Tibial nerve (tissue), 4 donors: ENCODE measurements around the gene C19orf33. TPM values are rescaled to one million over a fixed set of nuclear protein-coding genes. Genes with fewer than 3 reads are reported as not detected.

Experiments used
- DNase-seq, 2 donors: peaks; one replicate each; pipeline ENCODE4 v3.0.0-alpha.2; 2019; ENCODE audit warnings: low spot score in 2 of 2
- H3K27ac ChIP-seq, 4 donors: fragments of 200-600 bp; sonication (generic) in 3 of 4; one replicate each; pipeline ENCODE4 v1.5.1; 2017 to 2019; ENCODE audit warnings: mild to moderate bottlenecking in 1 of 4
- H3K27me3 ChIP-seq, 2 donors: fragments of 200-600 bp; sonication (generic) in 1 of 2; one replicate each; pipeline versions ENCODE4 v1.5.1 to v1.6.0; 2017 to 2019
- H3K36me3 ChIP-seq, 3 donors: fragments of 200-600 bp; sonication (generic); one replicate each; pipeline ENCODE4 v1.5.1; 2018 to 2019
- H3K4me1 ChIP-seq, 4 donors: fragments of 200-600 bp; sonication (generic) in 3 of 4; one replicate each; pipeline ENCODE4 v1.5.1; 2017 to 2019
- H3K4me3 ChIP-seq, 4 donors: fragments of 200-600 bp; sonication (generic) in 3 of 4; one replicate each; pipeline ENCODE4 v1.5.1; 2017 to 2019; ENCODE audit warnings: mild to moderate bottlenecking in 1 of 4, moderate library complexity in 1 of 4
- H3K9me3 ChIP-seq, 4 donors: fragments of 200-600 bp; sonication (generic) in 3 of 4; one replicate each; pipeline ENCODE4 v1.5.1; 2017 to 2019
- CTCF ChIP-seq, 5 experiments: fragments of 200-600 bp in 3 of 5; fragments of 450-650 bp in 2 of 5; sonication (generic) in 3 of 5; IDR thresholded peaks; one replicate each; pipeline ENCODE4 v1.5.1; 2016 to 2019; ENCODE audit warnings: antibody characterized with exemption in 5 of 5, mild to moderate bottlenecking in 3 of 5, moderate library complexity in 2 of 5
- EP300 ChIP-seq, 2 donors: sonication (generic); formaldehyde crosslinking; IDR thresholded peaks; one replicate each; pipeline ENCODE4 v1.6.1; 2017; ENCODE audit warnings: antibody characterized with exemption in 2 of 2, mild to moderate bottlenecking in 1 of 2
- POLR2A ChIP-seq, 2 donors: fragments of 450-650 bp; IDR thresholded peaks; one replicate each; pipeline ENCODE4 v1.6.1; 2017; ENCODE audit warnings: antibody characterized with exemption in 2 of 2, mild to moderate bottlenecking in 2 of 2, moderate library complexity in 2 of 2
- WGBS, 2 donors: methylation state at CpG; one replicate each; pipeline ENCODE4 v1.1.5; 2018; 5-methylcytosine and 5-hydroxymethylcytosine counted together
- total RNA-seq, 4 donors: library from RNA; depleted of rRNA; stranded (reverse); fragments of >200 nt; gene quantifications; one replicate each; pipeline ENCODE4 v1.1.0, GENCODE V29; 2016

The C19orf33 gene
- total RNA-seq, 4 donors from 2014 or later = 76.8 to 627 (median 335) TPM

- no peak for TF ChIP-seq EP300 (IDR thresholded peaks at IDR 0.05)
- TF ChIP-seq CTCF (IDR thresholded peaks at IDR 0.05) = no peak
- TF ChIP-seq POLR2A (IDR thresholded peaks at IDR 0.05) = no peak
- H3K4me1 ChIP-seq = peaks cover 0 to 33% (median 13%) of the 10 kb centered on the region in 4 donors
- peak overlapping the region in 1 of 4 donors; percentile 66 for H3K4me3 ChIP-seq
- WGBS, 2 donors = 96 to 100% methylated on average over 3 of the region's 3 CpGs
- H3K36me3 ChIP-seq = peaks cover 0 to 6% (median 0%) of the 10 kb centered on the region in 3 donors
- peaks cover 0 to 8% of the 10 kb centered on the region in 2 donors for H3K27me3 ChIP-seq
- peak overlapping the region in 2 of 4 donors; percentile 4 to 78 for H3K27ac ChIP-seq
- DNase-seq = no peak
- no peaks in the 10 kb centered on the region for H3K9me3 ChIP-seq
Measured at GRCh38 chr19:38320969-38321339, 16.9 kb downstream of the C19orf33 start.

- peaks cover 0 to 29% (median 11%) of the 10 kb centered on the region in 4 donors for H3K4me1 ChIP-seq
- WGBS, 2 donors = 64 to 69% methylated on average over 11 of the region's 11 CpGs
- no peak for DNase-seq
Measured at GRCh38 chr19:38321646-38322196, 17.7 kb downstream of the C19orf33 start.

GRCh38 chr19:38323291-38323690, 19.2 kb downstream of the C19orf33 start:
- peaks cover 0 to 8% of the 10 kb centered on the region in 2 donors for H3K27me3 ChIP-seq
- DNase-seq = no peak
- peaks cover 0 to 29% (median 11%) of the 10 kb centered on the region in 4 donors for H3K4me1 ChIP-seq
- 37% methylated on average over 7 of the region's 7 CpGs for WGBS, 2 donors
- no peaks in the 10 kb centered on the region for H3K9me3 ChIP-seq
- H3K4me3 ChIP-seq = no peak overlapping the region
- H3K36me3 ChIP-seq = peaks cover 0 to 28% (median 11%) of the 10 kb centered on the region in 3 donors
- no peak overlapping the region for H3K27ac ChIP-seq
- TF ChIP-seq EP300 (IDR thresholded peaks at IDR 0.05) = no peak
- no peak for TF ChIP-seq POLR2A (IDR thresholded peaks at IDR 0.05)
- TF ChIP-seq CTCF (IDR thresholded peaks at IDR 0.05) = no peak

More at GRCh38 chr19:38321646-38322196, 17.7 kb downstream of the C19orf33 start:
- H3K9me3 ChIP-seq = no peaks in the 10 kb centered on the region
- peaks cover 0 to 8% of the 10 kb centered on the region in 2 donors for H3K27me3 ChIP-seq
- peak overlapping the region in 1 of 4 donors; percentile 2 for H3K4me3 ChIP-seq
- no peak for TF ChIP-seq POLR2A (IDR thresholded peaks at IDR 0.05)
- TF ChIP-seq EP300 (IDR thresholded peaks at IDR 0.05) = no peak
- no peak for TF ChIP-seq CTCF (IDR thresholded peaks at IDR 0.05)
- H3K36me3 ChIP-seq = peaks cover 0 to 12% (median 6%) of the 10 kb centered on the region in 3 donors
- peak overlapping the region in 1 of 4 donors; percentile 26 for H3K27ac ChIP-seq

GRCh38 chr19:38324431-38324830, 20.4 kb downstream of the C19orf33 start:
- H3K4me1 ChIP-seq = peaks cover 0 to 24% (median 7%) of the 10 kb centered on the region in 4 donors
- no peaks in the 10 kb centered on the region for H3K9me3 ChIP-seq
- H3K4me3 ChIP-seq = no peak overlapping the region
- WGBS, 2 donors = 85 to 90% methylated on average over 4 of the region's 4 CpGs
- no peak for DNase-seq
- peaks cover 0 to 5% of the 10 kb centered on the region in 2 donors for H3K27me3 ChIP-seq
- H3K27ac ChIP-seq = no peak overlapping the region
- H3K36me3 ChIP-seq = peaks cover 0 to 29% (median 11%) of the 10 kb centered on the region in 3 donors
- TF ChIP-seq POLR2A (IDR thresholded peaks at IDR 0.05) = no peak
- no peak for TF ChIP-seq EP300 (IDR thresholded peaks at IDR 0.05)
- no peak for TF ChIP-seq CTCF (IDR thresholded peaks at IDR 0.05)

GRCh38 chr19:38326591-38326990, 22.5 kb downstream of the C19orf33 start:
- no peak for DNase-seq
- Histone ChIP-seq H3K27ac (no peak overlapping the region), H3K4me3 (no peak overlapping the region), H3K4me1 (peaks cover 0 to 2% (median 0%) of the 10 kb centered on the region in 4 donors), H3K27me3 (no peaks in the 10 kb centered on the region), H3K9me3 (no peaks in the 10 kb centered on the region), H3K36me3 (peaks cover 0 to 29% (median 11%) of the 10 kb centered on the region in 3 donors)
- 89 to 94% methylated on average over 19 to 20 of the region's 22 CpGs for WGBS, 2 donors
- no peak for TF ChIP-seq POLR2A (IDR thresholded peaks at IDR 0.05)
- TF ChIP-seq EP300 (IDR thresholded peaks at IDR 0.05) = no peak
- TF ChIP-seq CTCF (IDR thresholded peaks at IDR 0.05) = no peak
